Prostate gland (tissue), 2 donors: ENCODE measurements around the gene TMA7B. TPM values are rescaled to one million over a fixed set of nuclear protein-coding genes. Genes with fewer than 3 reads are reported as not detected.

ENCODE experiments used
- DNase-seq: peaks from one replicate; pipeline ENCODE4 v3.0.0-alpha.2; 2019; ENCODE audit warnings: low spot score
- H3K27ac ChIP-seq, 2 donors: fragments of 200-600 bp; sonication (generic); 2 replicates each; pipeline ENCODE4 v1.5.1; 2017 to 2019
- H3K27me3 ChIP-seq: fragments of 200-600 bp; sonication (generic); replicated peaks from 2 replicates; pipeline ENCODE4 v1.5.1; 2019; ENCODE audit not compliant: insufficient read depth
- H3K36me3 ChIP-seq, 2 donors: fragments of 200-600 bp; sonication (generic); 1 replicate in 1 of 2; 2 replicates in 1 of 2; pipeline versions ENCODE4 v1.5.1 to v1.8.1; 2017 to 2019
- H3K4me1 ChIP-seq: fragments of 200-600 bp; sonication (generic); replicated peaks from 2 replicates; pipeline ENCODE4 v1.5.1; 2019
- H3K4me3 ChIP-seq, 2 donors: fragments of 200-600 bp; sonication (generic); 2 replicates each; pipeline ENCODE4 v1.5.1; 2017 to 2019
- H3K9me3 ChIP-seq: fragments of 200-600 bp; sonication (generic); 2 replicates; pipeline ENCODE4 v1.5.1; 2017
- CTCF ChIP-seq, 4 experiments: fragments of 200-600 bp in 2 of 4; fragments of 450-650 bp in 2 of 4; sonication (generic) in 2 of 4; IDR thresholded peaks; 1 replicate in 3 of 4; 2 replicates in 1 of 4; pipeline ENCODE4 v1.5.1; 2016 to 2019; ENCODE audit warnings: antibody characterized with exemption in 4 of 4, mild to moderate bottlenecking in 2 of 4, moderate library complexity in 2 of 4
- POLR2A ChIP-seq: fragments of 450-650 bp; IDR thresholded peaks from one replicate; pipeline ENCODE4 v1.6.1; 2016; ENCODE audit warnings: antibody characterized with exemption, mild to moderate bottlenecking
- POLR2AphosphoS5 ChIP-seq: sonication (generic); formaldehyde crosslinking; IDR thresholded peaks from one replicate; pipeline ENCODE4 v1.6.1; 2017; ENCODE audit warnings: antibody characterized with exemption
- WGBS: methylation state at CpG from one replicate; pipeline ENCODE4 v1.1.5; 2018; 5-methylcytosine and 5-hydroxymethylcytosine counted together
- intact Hi-C: fragments of 100-400 bp; cut with DNase I; formaldehyde crosslinking; loops from one replicate; pipeline ENCODE4 v1.14.2; 2022
- total RNA-seq, 2 donors: library from RNA; depleted of rRNA; stranded (reverse); fragments of >200 nt; gene quantifications; one replicate each; pipeline ENCODE4 v1.1.0, GENCODE V29; 2016

TMA7B gene
- total RNA-seq, 2 donors from 2014 or later = not detected

GRCh38 chr22:39920134-39920743 is 40.0 kb upstream of the TMA7B start:
- Histone ChIP-seq H3K27ac (no peak overlapping the region), H3K4me3 (no peak overlapping the region), H3K4me1 (no peaks in the 10 kb centered on the region), H3K9me3 (no peaks in the 10 kb centered on the region), H3K36me3 (no peaks in the 10 kb centered on the region), H3K27me3 (no peaks in the 10 kb centered on the region)
- no peak for TF ChIP-seq POLR2A
- no peak for TF ChIP-seq POLR2AphosphoS5
- no peak for TF ChIP-seq CTCF (IDR thresholded peaks at IDR 0.05)
- DNase-seq = no peak
- intact Hi-C loops = no loop called here
- WGBS = 88% methylated on average over 8 of the region's 8 CpGs

- intact Hi-C loops = no loop called here
- no peaks in the 10 kb centered on the region for H3K36me3 ChIP-seq
- WGBS = 66% methylated on average over 5 of the region's 5 CpGs
- no peak overlapping the region for H3K27ac ChIP-seq
- H3K27me3 ChIP-seq = no peaks in the 10 kb centered on the region
- no peaks in the 10 kb centered on the region for H3K9me3 ChIP-seq
- H3K4me1 ChIP-seq = no peaks in the 10 kb centered on the region
- H3K4me3 ChIP-seq = no peak overlapping the region
- no peak for DNase-seq
- TF ChIP-seq POLR2A (no peak), CTCF (IDR thresholded peaks at IDR 0.05) (no peak), POLR2AphosphoS5 (no peak)
These were observed 36.5 kb upstream of the TMA7B start for GRCh38 chr22:39923696-39924095.

GRCh38 chr22:39924286-39924685 is 35.9 kb upstream of the TMA7B start:
- TF ChIP-seq POLR2A = no peak
- no peak for TF ChIP-seq CTCF (IDR thresholded peaks at IDR 0.05)
- no peak for TF ChIP-seq POLR2AphosphoS5
- Histone ChIP-seq H3K36me3 (no peaks in the 10 kb centered on the region), H3K4me3 (no peak overlapping the region), H3K9me3 (no peaks in the 10 kb centered on the region), H3K27ac (no peak overlapping the region), H3K27me3 (no peaks in the 10 kb centered on the region), H3K4me1 (no peaks in the 10 kb centered on the region)
- WGBS = 95% methylated on average over 18 of the region's 18 CpGs
- intact Hi-C loops = no loop called here
- no peak for DNase-seq

DNA sequence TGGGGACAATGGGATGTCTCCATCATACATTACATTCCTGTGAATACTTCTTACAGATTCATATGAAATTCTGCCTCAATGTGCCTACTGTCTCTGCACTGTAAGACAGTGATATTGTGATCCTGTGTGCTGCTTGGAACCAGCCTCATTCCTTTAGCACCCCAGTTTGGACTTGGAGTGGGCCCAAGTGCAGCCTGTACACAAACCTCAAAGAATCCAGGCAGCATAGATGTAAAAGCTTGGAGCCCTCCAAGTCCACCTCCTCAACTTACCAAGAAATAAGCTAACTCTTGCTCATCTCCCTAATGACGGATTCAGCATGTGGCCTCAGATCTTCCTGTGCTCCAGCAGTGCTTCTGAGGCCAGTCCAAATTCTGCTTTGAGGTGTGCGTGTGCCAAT is 34.9 kb upstream of the TMA7B start:
- no peak overlapping the region for H3K4me3 ChIP-seq
- no peaks in the 10 kb centered on the region for H3K36me3 ChIP-seq
- H3K27ac ChIP-seq = no peak overlapping the region
- no peak for TF ChIP-seq POLR2A
- no peak for TF ChIP-seq CTCF (IDR thresholded peaks at IDR 0.05)
- no peak for TF ChIP-seq POLR2AphosphoS5
- no peak for DNase-seq
- H3K27me3 ChIP-seq = no peaks in the 10 kb centered on the region
- intact Hi-C loops = no loop called here
- H3K9me3 ChIP-seq = no peaks in the 10 kb centered on the region
- H3K4me1 ChIP-seq = no peaks in the 10 kb centered on the region
- WGBS = 93% methylated on average over 2 of the region's 2 CpGs

GRCh38 chr22:39925909-39926679 is 34.1 kb upstream of the TMA7B start:
- H3K36me3 ChIP-seq = no peaks in the 10 kb centered on the region
- no peak overlapping the region for H3K4me3 ChIP-seq
- intact Hi-C loops = no loop called here
- TF ChIP-seq CTCF (IDR thresholded peaks at IDR 0.05) (no peak), POLR2AphosphoS5 (peak; percentile 42)
- H3K27me3 ChIP-seq = no peaks in the 10 kb centered on the region
- no peaks in the 10 kb centered on the region for H3K9me3 ChIP-seq
- DNase-seq = peak; percentile 17
- H3K4me1 ChIP-seq = no peaks in the 10 kb centered on the region
- H3K27ac ChIP-seq = no peak overlapping the region
- WGBS = 58% methylated on average over 8 of the region's 8 CpGs
